Retinal pigment epithelial cell (primary cell): ENCODE measurements around the gene SEC22A.

Experiments used
- DNase-seq: peaks from one replicate; pipeline ENCODE4 v3.0.0-alpha.2; 2010; ENCODE audit warnings: low read depth
- H3K4me3 ChIP-seq: 2 replicates; pipeline ENCODE4 v1.5.1; 2011; ENCODE audit warnings: mild to moderate bottlenecking, low read length, control low read depth, moderate library complexity
- CTCF ChIP-seq: conservative IDR thresholded peaks from 2 replicates; pipeline ENCODE4 v1.5.1; 2011; ENCODE audit warnings: low read depth, low read length, control low read depth, inconsistent platforms

The SEC22A gene

GRCh38 chr3:123302961-123303360 lies 101.2 kb downstream of the SEC22A start:
- DNase-seq: no peak
- no peak for TF ChIP-seq CTCF
- no peak overlapping the region for H3K4me3 ChIP-seq

GRCh38 chr3:123303976-123304560 lies 102.3 kb downstream of the SEC22A start:
- H3K4me3 ChIP-seq: no peak overlapping the region
- DNase-seq: no peak
- TF ChIP-seq CTCF: no peak

- TF ChIP-seq CTCF: no peak
- no peak for DNase-seq
- H3K4me3 ChIP-seq: no peak overlapping the region
These were observed 103.4 kb downstream of the SEC22A start for GRCh38 chr3:123305192-123305591.

- H3K4me3 ChIP-seq: no peak overlapping the region
- TF ChIP-seq CTCF: no peak
- DNase-seq: no peak
These were observed 105.3 kb downstream of the SEC22A start for GRCh38 chr3:123307064-123307463.

- no peak for TF ChIP-seq CTCF
- DNase-seq: no peak
- no peak overlapping the region for H3K4me3 ChIP-seq
These were observed 108.4 kb downstream of the SEC22A start for GRCh38 chr3:123310186-123310585.

- DNase-seq: no peak
- no peak overlapping the region for H3K4me3 ChIP-seq
- no peak for TF ChIP-seq CTCF
These were observed 109.0 kb downstream of the SEC22A start for GRCh38 chr3:123310741-123311140.

- no peak for DNase-seq
- H3K4me3 ChIP-seq: no peak overlapping the region
- no peak for TF ChIP-seq CTCF
These were observed 109.5 kb downstream of the SEC22A start for GRCh38 chr3:123311201-123311600.
